Endothelial cell of umbilical vein (primary cell): ENCODE data around the gene TLE3. TPM values are rescaled to one million over a fixed set of nuclear protein-coding genes. Genes with fewer than 3 reads are reported as not detected.

Experiments
- BruUV-seq: library from RNA; stranded (reverse); fragments of 400-500 nt; replicated peaks from 2 replicates; lab custom pipeline; 2021; lab: Mats Ljungman, UMichigan
- CTCF ChIA-PET: fragments of 300-600, 350-600 bp; sonication (Branson Sonifier 250); formaldehyde crosslinking; loops from one replicate; lab custom pipeline; 2021; ENCODE audit warnings: antibody characterized with exemption, inconsistent platforms; lab: Charles Lee
- POLR2A ChIA-PET: fragments of 300-600, 350-600 bp; sonication (Branson Sonifier 250); formaldehyde crosslinking; loops from one replicate; lab custom pipeline; 2021; ENCODE audit warnings: antibody characterized with exemption, inconsistent platforms; lab: Charles Lee
- DNase-seq: peaks from one replicate; pipeline ENCODE4 v3.0.0-alpha.2; 2011; ENCODE audit warnings: low read depth, low spot score
- FAIRE-seq: peaks from 2 replicates; lab custom pipeline; 2011; peaks lifted over from hg19 to GRCh38; lab: Jason Lieb, UNC
- H2AFZ ChIP-seq: 2 replicates; pipeline ENCODE4 v1.6.0; 2012; ENCODE audit warnings: low read depth, low read length, control low read depth, inconsistent platforms
- H3K27ac ChIP-seq: 2 replicates; pipeline ENCODE4 v1.5.1; 2011; ENCODE audit warnings: low read depth, mild to moderate bottlenecking, control low read depth, low read length, moderate library complexity; ENCODE audit not compliant: insufficient read depth
- H3K27me3 ChIP-seq, 2 experiments: 2 replicates each; pipeline versions ENCODE4 v1.6.0 to v1.6.1; 2011; ENCODE audit warnings: low read length in 2 of 2, mixed read lengths in 1 of 2; ENCODE audit not compliant: control insufficient read depth in 2 of 2, insufficient read depth in 2 of 2
- H3K36me3 ChIP-seq, 2 experiments: 2 replicates in 1 of 2; 3 replicates in 1 of 2; pipeline ENCODE4 v1.5.1; 2011; ENCODE audit warnings: low read length in 2 of 2, mild to moderate bottlenecking in 1 of 2, moderate library complexity in 1 of 2; ENCODE audit not compliant: control insufficient read depth in 2 of 2, insufficient read depth in 2 of 2; ENCODE audit errors: extremely low read depth in 1 of 2
- H3K4me1 ChIP-seq: 3 replicates; pipeline ENCODE4 v1.5.1; 2011; ENCODE audit warnings: mild to moderate bottlenecking, low read length; ENCODE audit not compliant: control insufficient read depth, insufficient read depth; ENCODE audit errors: extremely low read depth
- H3K4me2 ChIP-seq: 2 replicates; pipeline ENCODE4 v1.6.1; 2011; ENCODE audit warnings: low read length, control low read depth, mixed read lengths; ENCODE audit not compliant: insufficient read depth
- H3K4me3 ChIP-seq, 3 experiments: fragments of 200-600 bp in 1 of 3; sonication (generic), shearing (Covaris generic) in 1 of 3; replicated peaks in 1 of 3; 2 replicates each; pipeline ENCODE4 v1.5.1; 2011 to 2016; ENCODE audit warnings: control low read depth in 3 of 3, low read length in 3 of 3, mild to moderate bottlenecking in 2 of 3, inconsistent platforms in 1 of 3, low read depth in 1 of 3, moderate library complexity in 1 of 3; ENCODE audit not compliant: insufficient read depth in 1 of 3
- H3K79me2 ChIP-seq: 2 replicates; pipeline ENCODE4 v1.6.0; 2012; ENCODE audit warnings: low read length, inconsistent platforms; ENCODE audit not compliant: control insufficient read depth, insufficient read depth
- H3K9ac ChIP-seq: replicated peaks from 2 replicates; pipeline ENCODE3; 2011; ENCODE audit warnings: low read length, control low read depth; ENCODE audit not compliant: insufficient read depth; ENCODE audit errors: extremely low read depth
- H3K9me1 ChIP-seq: replicated peaks from 3 replicates; pipeline ENCODE4 v1.6.0; 2011; ENCODE audit warnings: mild to moderate bottlenecking, low read length; ENCODE audit not compliant: control insufficient read depth, insufficient read depth; ENCODE audit errors: extremely low read depth
- H3K9me3 ChIP-seq: replicated peaks from 2 replicates; pipeline ENCODE4 v1.5.1; 2012; ENCODE audit warnings: low read length, inconsistent platforms; ENCODE audit not compliant: control insufficient read depth, insufficient read depth
- H4K20me1 ChIP-seq: replicated peaks from 2 replicates; pipeline ENCODE3; 2011; ENCODE audit warnings: mild to moderate bottlenecking, low read length; ENCODE audit not compliant: control insufficient read depth, insufficient read depth; ENCODE audit errors: extremely low read depth
- EZH2 ChIP-seq: IDR thresholded peaks from 2 replicates; pipeline ENCODE4 v1.6.1; 2012; ENCODE audit warnings: borderline replicate concordance, low read depth, mild to moderate bottlenecking, moderate library complexity, low read length, inconsistent platforms; ENCODE audit not compliant: severe bottlenecking
- FOS ChIP-seq: IDR thresholded peaks from 2 replicates; pipeline ENCODE4 v1.6.1; 2011; ENCODE audit warnings: mild to moderate bottlenecking, low read length, moderate library complexity, borderline replicate concordance; ENCODE audit not compliant: insufficient read depth
- GATA2 ChIP-seq: IDR thresholded peaks from 2 replicates; pipeline ENCODE4 v1.7.0; 2011; ENCODE audit warnings: low read depth, mild to moderate bottlenecking, moderate library complexity, mixed read lengths, low read length; ENCODE audit not compliant: insufficient read length, insufficient read depth
- JUN ChIP-seq: IDR thresholded peaks from 2 replicates; pipeline ENCODE4 v1.6.1; 2011; ENCODE audit warnings: borderline replicate concordance, low read depth; ENCODE audit not compliant: insufficient read length, insufficient read depth
- MYC ChIP-seq: IDR thresholded peaks from one replicate; pipeline ENCODE4 v1.6.1; 2011; ENCODE audit warnings: mild to moderate bottlenecking, low read depth, low read length
- POLR2A ChIP-seq: IDR thresholded peaks from 2 replicates; pipeline ENCODE4 v1.6.1; 2012; ENCODE audit warnings: low read depth, mild to moderate bottlenecking, control low read depth, low read length
- POLR2AphosphoS5 ChIP-seq: IDR thresholded peaks from 2 replicates; pipeline ENCODE4 v1.6.1; 2012; ENCODE audit warnings: low read depth, mild to moderate bottlenecking, control low read depth, low read length, moderate library complexity; ENCODE audit not compliant: insufficient read depth
- dilution Hi-C: fragments of 300-500 bp; cut with MboI; formaldehyde crosslinking; loops from one replicate; pipeline ENCODE4 v1.15.0; 2019; ENCODE audit warnings: low sequenced_read_pairs; ENCODE audit not compliant: extremely low pct_ligation_motif_present
- intact Hi-C: fragments of 100-400 bp; cut with micrococcal nuclease; formaldehyde crosslinking; loops from one replicate; pipeline ENCODE4 v1.10.0; 2022
- polyA plus RNA-seq, 4 experiments: library from polyadenylated mRNA; depleted of rRNA in 3 of 4; stranded (reverse) in 3 of 4; unstranded in 1 of 4; fragments of >200 nt; gene quantifications; 2 replicates each; pipeline versions ENCODE4 v1.2.1 to v1.2.3, GENCODE V29; 2011 to 2012; ENCODE audit warnings: missing spikeins in 1 of 4
- total RNA-seq: library from RNA; stranded (reverse); gene quantifications from 2 replicates; pipeline ENCODE4 v1.2.3, GENCODE V29; 2021
- TF ChIP-seq, protein P1 (sequence below), 2 donors: IDR thresholded peaks; 1 replicate in 1 of 2; 2 replicates in 1 of 2; pipeline ENCODE4 v1.5.1; 2011; ENCODE audit warnings: low read length in 2 of 2, mild to moderate bottlenecking in 2 of 2, moderate library complexity in 2 of 2, control low read depth in 1 of 2, inconsistent platforms in 1 of 2, low read depth in 1 of 2; ENCODE audit not compliant: insufficient read depth in 1 of 2; ENCODE audit errors: extremely low read depth in 1 of 2
- TF ChIP-seq, protein P2 (sequence below): IDR thresholded peaks from 2 replicates; pipeline ENCODE4 v1.6.1; 2011; ENCODE audit not compliant: insufficient read depth, insufficient read length

Gene TLE3
- total and polyA plus RNA-seq, 2 donors (not counting 3 experiments of a cell fraction or from before 2014, with no cell fraction given) = 40.5 to 56.9 TPM

DNA sequence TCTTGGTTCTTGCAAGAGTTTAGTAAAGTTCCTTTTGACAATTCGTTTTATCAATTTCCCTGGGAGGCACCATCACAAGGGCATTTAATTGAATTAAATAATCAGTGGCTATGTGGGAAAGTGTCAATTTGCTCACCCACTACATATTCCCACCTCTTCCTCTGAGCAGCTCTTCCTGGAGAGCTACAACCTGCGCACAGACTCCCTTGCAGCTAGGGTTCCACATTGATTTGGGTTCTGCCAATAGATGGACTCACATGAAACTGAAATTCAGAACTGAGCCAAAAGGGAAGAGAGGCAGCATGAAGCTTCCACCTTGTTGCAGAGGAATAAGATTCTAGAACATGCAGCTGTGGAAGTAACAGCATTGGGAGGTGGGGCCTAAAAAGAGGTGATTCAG lies 94.8 kb downstream of the TLE3 start:
- ChIA-PET CTCF (no interaction called here), POLR2A (no interaction called here)
- no peak for FAIRE-seq
- Histone ChIP-seq H3K27ac (no peak overlapping the region), H3K9me3 (no peaks in the 10 kb centered on the region), H4K20me1 (no peaks in the 10 kb centered on the region), H3K4me3 (no peak overlapping the region), H3K4me1 (no peaks in the 10 kb centered on the region), H2AFZ (no peak overlapping the region), H3K36me3 (no peaks in the 10 kb centered on the region), H3K9me1 (no peaks in the 10 kb centered on the region), H3K27me3 (no peaks in the 10 kb centered on the region), H3K4me2 (no peak overlapping the region), H3K9ac (no peak overlapping the region), H3K79me2 (no peaks in the 10 kb centered on the region)
- intact Hi-C loops (no loop called here), dilution Hi-C loops (no loop called here)
- DNase-seq = no peak
- no TSS peak for BruUV-seq
- no peak for TF ChIP-seq POLR2A
- TF ChIP-seq, protein P1, sequence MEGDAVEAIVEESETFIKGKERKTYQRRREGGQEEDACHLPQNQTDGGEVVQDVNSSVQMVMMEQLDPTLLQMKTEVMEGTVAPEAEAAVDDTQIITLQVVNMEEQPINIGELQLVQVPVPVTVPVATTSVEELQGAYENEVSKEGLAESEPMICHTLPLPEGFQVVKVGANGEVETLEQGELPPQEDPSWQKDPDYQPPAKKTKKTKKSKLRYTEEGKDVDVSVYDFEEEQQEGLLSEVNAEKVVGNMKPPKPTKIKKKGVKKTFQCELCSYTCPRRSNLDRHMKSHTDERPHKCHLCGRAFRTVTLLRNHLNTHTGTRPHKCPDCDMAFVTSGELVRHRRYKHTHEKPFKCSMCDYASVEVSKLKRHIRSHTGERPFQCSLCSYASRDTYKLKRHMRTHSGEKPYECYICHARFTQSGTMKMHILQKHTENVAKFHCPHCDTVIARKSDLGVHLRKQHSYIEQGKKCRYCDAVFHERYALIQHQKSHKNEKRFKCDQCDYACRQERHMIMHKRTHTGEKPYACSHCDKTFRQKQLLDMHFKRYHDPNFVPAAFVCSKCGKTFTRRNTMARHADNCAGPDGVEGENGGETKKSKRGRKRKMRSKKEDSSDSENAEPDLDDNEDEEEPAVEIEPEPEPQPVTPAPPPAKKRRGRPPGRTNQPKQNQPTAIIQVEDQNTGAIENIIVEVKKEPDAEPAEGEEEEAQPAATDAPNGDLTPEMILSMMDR (IDR thresholded peaks at IDR 0.05; ENCODE audit: extremely low read depth in 1 of 2, insufficient read depth in 1 of 2, low read depth in 1 of 2, low read length in 2 of 2) = no peak

DNA sequence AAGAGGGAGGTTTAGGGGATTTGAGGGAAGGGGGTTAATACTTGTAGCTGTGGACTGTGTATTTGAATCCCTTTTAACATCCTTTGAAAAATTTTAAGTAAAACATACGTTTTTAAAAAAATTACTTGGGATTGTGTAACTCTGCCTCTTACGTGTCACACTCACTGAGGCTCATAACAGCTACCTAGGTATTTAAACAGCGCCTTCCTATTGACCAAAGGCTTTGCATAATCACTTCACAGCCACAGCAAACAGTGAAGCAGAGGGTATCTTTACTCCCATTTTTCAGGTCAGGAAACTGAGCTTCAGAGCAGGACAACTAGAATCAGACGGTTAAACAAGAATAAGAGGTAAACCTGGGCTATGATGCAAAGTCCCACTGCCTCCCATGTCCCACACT lies 95.9 kb downstream of the TLE3 start:
- no TSS peak for BruUV-seq
- Histone ChIP-seq H3K4me2 (no peak overlapping the region), H4K20me1 (no peaks in the 10 kb centered on the region), H2AFZ (no peak overlapping the region), H3K4me3 (no peak overlapping the region), H3K9ac (no peak overlapping the region), H3K27me3 (no peaks in the 10 kb centered on the region), H3K79me2 (no peaks in the 10 kb centered on the region), H3K27ac (no peak overlapping the region), H3K4me1 (no peaks in the 10 kb centered on the region), H3K9me3 (no peaks in the 10 kb centered on the region), H3K9me1 (no peaks in the 10 kb centered on the region), H3K36me3 (no peaks in the 10 kb centered on the region)
- intact Hi-C loops = no loop called here
- dilution Hi-C loops = no loop called here
- DNase-seq (no peak), FAIRE-seq (no peak)
- CTCF ChIA-PET = no interaction called here
- TF ChIP-seq EZH2 (no peak), GATA2 (no peak), JUN (no peak), MYC (no peak), POLR2A (no peak), FOS (no peak), POLR2AphosphoS5 (no peak)
- TF ChIP-seq, protein P2, sequence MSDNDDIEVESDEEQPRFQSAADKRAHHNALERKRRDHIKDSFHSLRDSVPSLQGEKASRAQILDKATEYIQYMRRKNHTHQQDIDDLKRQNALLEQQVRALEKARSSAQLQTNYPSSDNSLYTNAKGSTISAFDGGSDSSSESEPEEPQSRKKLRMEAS = no peak
- TF ChIP-seq, protein P1 (IDR thresholded peaks at IDR 0.05; ENCODE audit: extremely low read depth in 1 of 2, insufficient read depth in 1 of 2, low read depth in 1 of 2, low read length in 2 of 2) = no peak
- POLR2A ChIA-PET = no interaction called here
